GM13976 (cell line): Measurements from ENCODE around the gene CCNY.
A peak's percentile ranks its signal among the peaks of the same experiment; 100 is the strongest.

Experiments
- DNase-seq: peaks from one replicate; pipeline ENCODE4 v3.0.0; 2012; ENCODE audit warnings: low spot score
- CTCF ChIP-seq: IDR thresholded peaks from 2 replicates; pipeline ENCODE4 v1.5.1; 2012; ENCODE audit warnings: borderline replicate concordance, mild to moderate bottlenecking; ENCODE audit not compliant: insufficient read depth; ENCODE audit errors: extremely low read depth, missing control alignments, control extremely low read depth
- in situ Hi-C: fragments of 300-500 bp; cut with MboI; formaldehyde crosslinking; loops from one replicate; pipeline ENCODE4 v1.12.0; 2022; ENCODE audit warnings: low sequenced_read_pairs, mixed read lengths, inconsistent platforms; ENCODE audit not compliant: unreplicated experiment

The CCNY gene

GRCh38 chr10:35598379-35598778 lies 262.1 kb downstream of the CCNY start:
- in situ Hi-C loops = no loop called here
- no peak for DNase-seq
- no peak for TF ChIP-seq CTCF

DNA sequence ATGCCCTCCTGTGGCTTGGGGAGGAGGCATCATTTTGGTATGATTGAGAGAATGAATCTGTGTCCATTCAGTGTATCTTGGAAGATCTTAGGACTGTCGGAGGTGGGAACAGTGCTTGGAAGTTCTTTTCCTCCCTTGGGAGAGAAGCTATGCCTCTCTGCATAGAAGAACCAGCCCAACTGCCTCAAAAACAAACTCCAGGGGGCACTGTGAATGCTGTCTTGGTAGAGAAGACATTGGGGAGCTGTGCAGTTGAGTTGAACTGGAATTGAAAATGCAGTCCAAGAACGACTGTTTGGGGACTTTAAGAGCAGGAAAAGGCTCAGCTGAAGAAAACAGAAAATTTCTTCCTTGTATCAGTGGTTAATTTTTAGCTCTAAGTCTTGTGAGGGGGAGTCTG lies 263.9 kb downstream of the CCNY start:
- in situ Hi-C loops = no loop called here
- no peak for DNase-seq
- TF ChIP-seq CTCF = no peak

DNA sequence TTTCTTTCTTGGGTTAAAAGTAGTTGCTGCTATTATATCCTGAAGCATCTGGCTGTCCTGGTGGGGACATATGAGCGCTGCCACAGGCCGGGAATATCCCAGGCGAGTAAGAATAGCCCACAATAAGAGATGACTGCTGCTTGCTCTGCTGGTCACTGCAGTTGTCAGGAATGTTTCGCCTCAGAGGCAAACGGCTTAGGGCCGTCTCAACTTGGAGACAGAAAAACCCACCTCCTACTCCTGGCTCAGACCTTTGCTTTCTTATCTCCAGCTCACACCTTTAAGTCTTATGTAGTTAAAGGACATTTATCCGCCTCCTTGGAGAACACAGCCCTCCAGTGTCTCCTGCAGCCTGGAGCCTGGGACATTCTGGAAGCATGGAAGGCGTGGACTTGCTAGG lies 268.9 kb downstream of the CCNY start, which contains the start of gene GJD4:
TSS of gene GJD4 (plus strand) at position 151 of the 400 bp plus-strand sequence. CDS start at position 378, 227 bp downstream.
- TF ChIP-seq CTCF = no peak
- no peak for DNase-seq
- in situ Hi-C loops = no loop called here

DNA sequence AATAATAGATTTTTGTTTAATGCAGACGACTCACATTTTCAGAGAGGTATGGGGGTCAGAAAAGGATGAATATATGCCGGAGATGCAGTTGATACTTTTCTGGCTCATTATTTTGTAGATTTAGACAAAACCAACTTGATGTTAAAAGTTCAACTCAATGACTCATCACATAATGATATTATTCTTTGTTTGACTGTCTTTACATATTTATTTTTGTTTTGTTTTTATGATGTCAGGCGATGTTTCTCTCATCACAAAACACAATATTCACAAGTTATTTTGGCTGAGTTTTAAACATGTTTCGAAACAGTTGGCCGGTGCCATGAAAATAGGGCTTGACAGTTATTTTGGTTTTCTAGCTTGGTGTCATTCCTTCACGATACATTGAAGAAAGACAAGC lies 270.1 kb downstream of the CCNY start:
- in situ Hi-C loops = no loop called here
- no peak for TF ChIP-seq CTCF
- no peak for DNase-seq

DNA sequence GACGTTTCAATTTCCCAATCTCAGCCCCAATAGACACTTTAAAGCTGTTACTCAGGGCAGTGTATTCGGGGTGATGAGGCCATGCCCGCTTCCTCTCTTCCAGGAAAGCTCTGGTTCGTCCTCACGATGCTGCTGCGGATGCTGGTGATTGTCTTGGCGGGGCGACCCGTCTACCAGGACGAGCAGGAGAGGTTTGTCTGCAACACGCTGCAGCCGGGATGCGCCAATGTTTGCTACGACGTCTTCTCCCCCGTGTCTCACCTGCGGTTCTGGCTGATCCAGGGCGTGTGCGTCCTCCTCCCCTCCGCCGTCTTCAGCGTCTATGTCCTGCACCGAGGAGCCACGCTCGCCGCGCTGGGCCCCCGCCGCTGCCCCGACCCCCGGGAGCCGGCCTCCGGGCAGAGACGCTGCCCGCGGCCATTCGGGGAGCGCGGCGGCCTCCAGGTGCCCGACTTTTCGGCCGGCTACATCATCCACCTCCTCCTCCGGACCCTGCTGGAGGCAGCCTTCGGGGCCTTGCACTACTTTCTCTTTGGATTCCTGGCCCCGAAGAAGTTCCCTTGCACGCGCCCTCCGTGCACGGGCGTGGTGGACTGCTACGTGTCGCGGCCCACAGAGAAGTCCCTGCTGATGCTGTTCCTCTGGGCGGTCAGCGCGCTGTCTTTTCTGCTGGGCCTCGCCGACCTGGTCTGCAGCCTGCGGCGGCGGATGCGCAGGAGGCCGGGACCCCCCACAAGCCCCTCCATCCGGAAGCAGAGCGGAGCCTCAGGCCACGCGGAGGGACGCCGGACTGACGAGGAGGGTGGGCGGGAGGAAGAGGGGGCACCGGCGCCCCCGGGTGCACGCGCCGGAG lies 271.4 kb downstream of the CCNY start:
- TF ChIP-seq CTCF = no peak
- in situ Hi-C loops = no loop called here
- DNase-seq = peak; percentile 31

DNA sequence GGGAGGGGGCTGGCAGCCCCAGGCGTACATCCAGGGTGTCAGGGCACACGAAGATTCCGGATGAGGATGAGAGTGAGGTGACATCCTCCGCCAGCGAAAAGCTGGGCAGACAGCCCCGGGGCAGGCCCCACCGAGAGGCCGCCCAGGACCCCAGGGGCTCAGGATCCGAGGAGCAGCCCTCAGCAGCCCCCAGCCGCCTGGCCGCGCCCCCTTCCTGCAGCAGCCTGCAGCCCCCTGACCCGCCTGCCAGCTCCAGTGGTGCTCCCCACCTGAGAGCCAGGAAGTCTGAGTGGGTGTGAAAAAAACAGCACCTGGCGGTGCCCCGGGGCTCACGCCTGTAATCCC lies 272.0 kb downstream of the CCNY start:
- no peak for TF ChIP-seq CTCF
- no peak for DNase-seq
- in situ Hi-C loops = no loop called here

DNA sequence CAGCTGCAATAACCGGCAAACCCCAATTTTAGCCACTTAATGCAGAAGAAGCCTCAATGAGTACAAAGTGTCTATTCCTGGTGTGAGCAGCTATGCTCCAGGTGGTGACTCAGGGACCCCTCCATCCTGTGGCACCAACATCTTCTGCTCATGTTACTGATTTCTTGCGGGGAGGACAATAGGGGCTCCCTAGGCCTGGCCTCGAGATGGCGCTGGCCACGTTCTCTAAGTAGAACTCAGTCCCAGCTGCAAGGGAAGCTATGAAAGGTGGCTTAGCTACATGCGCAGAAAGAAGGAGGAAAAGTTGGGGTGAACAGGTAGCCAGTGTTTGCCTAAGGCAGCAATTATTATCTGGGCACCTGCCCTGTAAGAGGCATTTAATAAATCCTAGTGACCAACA lies 275.4 kb downstream of the CCNY start:
- no peak for DNase-seq
- in situ Hi-C loops = no loop called here
- TF ChIP-seq CTCF = no peak
